Measurements from ENCODE around the gene PRIMPOL. TPM values are rescaled to one million over a fixed set of nuclear protein-coding genes. Genes with fewer than 3 reads are reported as not detected.

The PRIMPOL gene
- total and polyA plus RNA-seq, 2 donors (not counting 1 experiment from before 2014, with no cell fraction given) = 11.5 to 22.3 TPM

GRCh38 chr4:184680698-184681097 lies 31.2 kb downstream of the PRIMPOL start:
- no peaks in the 10 kb centered on the region for H3K36me3 ChIP-seq (ENCODE audit: control insufficient read depth, insufficient read depth, low read length)
- H3K4me3 ChIP-seq (replicated peaks in 1 of 4; ENCODE audit: control extremely low read depth in 1 of 4, insufficient read depth in 1 of 4, low read depth in 3 of 4, low read length in 4 of 4) = no peak overlapping the region
- H3K4me1 ChIP-seq (ENCODE audit: control insufficient read depth, extremely low read depth, insufficient read depth, low read length) = no peaks in the 10 kb centered on the region
- H3K27me3 ChIP-seq (ENCODE audit: control insufficient read depth, insufficient read depth, low read length) = no peaks in the 10 kb centered on the region
- no peak for DNase-seq (ENCODE audit: low read depth in 2 of 2)
- H2AFZ ChIP-seq (ENCODE audit: low read length) = no peak overlapping the region
- no peaks in the 10 kb centered on the region for H4K20me1 ChIP-seq (ENCODE audit: control insufficient read depth, extremely low read depth, insufficient read depth, low read length)
- no peak overlapping the region for H3K9ac ChIP-seq (ENCODE audit: insufficient read depth, low read length)
- no peaks in the 10 kb centered on the region for H3K9me3 ChIP-seq (ENCODE audit: control insufficient read depth, insufficient read depth, low read depth, low read length)
- no peak overlapping the region for H3K27ac ChIP-seq (ENCODE audit: insufficient read depth, low read length)
- H3K4me2 ChIP-seq (ENCODE audit: extremely low read depth, insufficient read depth, low read length) = no peak overlapping the region
- TF ChIP-seq, protein P1, sequence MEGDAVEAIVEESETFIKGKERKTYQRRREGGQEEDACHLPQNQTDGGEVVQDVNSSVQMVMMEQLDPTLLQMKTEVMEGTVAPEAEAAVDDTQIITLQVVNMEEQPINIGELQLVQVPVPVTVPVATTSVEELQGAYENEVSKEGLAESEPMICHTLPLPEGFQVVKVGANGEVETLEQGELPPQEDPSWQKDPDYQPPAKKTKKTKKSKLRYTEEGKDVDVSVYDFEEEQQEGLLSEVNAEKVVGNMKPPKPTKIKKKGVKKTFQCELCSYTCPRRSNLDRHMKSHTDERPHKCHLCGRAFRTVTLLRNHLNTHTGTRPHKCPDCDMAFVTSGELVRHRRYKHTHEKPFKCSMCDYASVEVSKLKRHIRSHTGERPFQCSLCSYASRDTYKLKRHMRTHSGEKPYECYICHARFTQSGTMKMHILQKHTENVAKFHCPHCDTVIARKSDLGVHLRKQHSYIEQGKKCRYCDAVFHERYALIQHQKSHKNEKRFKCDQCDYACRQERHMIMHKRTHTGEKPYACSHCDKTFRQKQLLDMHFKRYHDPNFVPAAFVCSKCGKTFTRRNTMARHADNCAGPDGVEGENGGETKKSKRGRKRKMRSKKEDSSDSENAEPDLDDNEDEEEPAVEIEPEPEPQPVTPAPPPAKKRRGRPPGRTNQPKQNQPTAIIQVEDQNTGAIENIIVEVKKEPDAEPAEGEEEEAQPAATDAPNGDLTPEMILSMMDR (conservative IDR thresholded peaks at IDR 0.05 in 1 of 2, IDR thresholded peaks at IDR 0.05 in 1 of 2; ENCODE audit: low read depth in 1 of 2, low read length in 2 of 2) = no peak
- no peak for TF ChIP-seq EZH2 (IDR thresholded peaks at IDR 0.05; ENCODE audit: low read length, missing control alignments)
- H3K79me2 ChIP-seq (ENCODE audit: control insufficient read depth, insufficient read depth, low read length) = no peaks in the 10 kb centered on the region

GRCh38 chr4:184681916-184682315 lies 32.4 kb downstream of the PRIMPOL start:
- no peaks in the 10 kb centered on the region for H3K27me3 ChIP-seq (ENCODE audit: control insufficient read depth, insufficient read depth, low read length)
- no peaks in the 10 kb centered on the region for H3K79me2 ChIP-seq (ENCODE audit: control insufficient read depth, insufficient read depth, low read length)
- H3K9me3 ChIP-seq (ENCODE audit: control insufficient read depth, insufficient read depth, low read depth, low read length) = no peaks in the 10 kb centered on the region
- no peak overlapping the region for H3K4me3 ChIP-seq (replicated peaks in 1 of 4; ENCODE audit: control extremely low read depth in 1 of 4, insufficient read depth in 1 of 4, low read depth in 3 of 4, low read length in 4 of 4)
- TF ChIP-seq, protein P1 (conservative IDR thresholded peaks at IDR 0.05 in 1 of 2, IDR thresholded peaks at IDR 0.05 in 1 of 2; ENCODE audit: low read depth in 1 of 2, low read length in 2 of 2) = no peak
- no peak for TF ChIP-seq EZH2 (IDR thresholded peaks at IDR 0.05; ENCODE audit: low read length, missing control alignments)
- H2AFZ ChIP-seq (ENCODE audit: low read length) = no peak overlapping the region
- no peaks in the 10 kb centered on the region for H3K36me3 ChIP-seq (ENCODE audit: control insufficient read depth, insufficient read depth, low read length)
- no peaks in the 10 kb centered on the region for H4K20me1 ChIP-seq (ENCODE audit: control insufficient read depth, extremely low read depth, insufficient read depth, low read length)
- no peak for DNase-seq (ENCODE audit: low read depth in 2 of 2)
- no peak overlapping the region for H3K27ac ChIP-seq (ENCODE audit: insufficient read depth, low read length)
- no peak overlapping the region for H3K9ac ChIP-seq (ENCODE audit: insufficient read depth, low read length)
- H3K4me2 ChIP-seq (ENCODE audit: extremely low read depth, insufficient read depth, low read length) = no peak overlapping the region
- no peaks in the 10 kb centered on the region for H3K4me1 ChIP-seq (ENCODE audit: control insufficient read depth, extremely low read depth, insufficient read depth, low read length)

GRCh38 chr4:184684491-184685189 lies 35.1 kb downstream of the PRIMPOL start:
- Histone ChIP-seq H3K27me3 (ENCODE audit: control insufficient read depth, insufficient read depth, low read length) (no peaks in the 10 kb centered on the region), H3K79me2 (ENCODE audit: control insufficient read depth, insufficient read depth, low read length) (no peaks in the 10 kb centered on the region), H3K9me3 (ENCODE audit: control insufficient read depth, insufficient read depth, low read depth, low read length) (no peaks in the 10 kb centered on the region), H3K4me1 (ENCODE audit: control insufficient read depth, extremely low read depth, insufficient read depth, low read length) (no peaks in the 10 kb centered on the region), H3K27ac (ENCODE audit: insufficient read depth, low read length) (no peak overlapping the region), H4K20me1 (ENCODE audit: control insufficient read depth, extremely low read depth, insufficient read depth, low read length) (no peaks in the 10 kb centered on the region), H2AFZ (ENCODE audit: low read length) (no peak overlapping the region), H3K9ac (ENCODE audit: insufficient read depth, low read length) (no peak overlapping the region), H3K4me3 (replicated peaks in 1 of 4; ENCODE audit: control extremely low read depth in 1 of 4, insufficient read depth in 1 of 4, low read depth in 3 of 4, low read length in 4 of 4) (no peak overlapping the region), H3K36me3 (ENCODE audit: control insufficient read depth, insufficient read depth, low read length) (no peaks in the 10 kb centered on the region), H3K4me2 (ENCODE audit: extremely low read depth, insufficient read depth, low read length) (no peak overlapping the region)
- peak in 1 of 2 donors; percentile 20 for DNase-seq (ENCODE audit: low read depth in 2 of 2)
- TF ChIP-seq, protein P1 (conservative IDR thresholded peaks at IDR 0.05 in 1 of 2, IDR thresholded peaks at IDR 0.05 in 1 of 2; ENCODE audit: low read depth in 1 of 2, low read length in 2 of 2) = no peak
- no peak for TF ChIP-seq EZH2 (IDR thresholded peaks at IDR 0.05; ENCODE audit: low read length, missing control alignments)

All from fibroblast of lung (primary cell).